Measurements from ENCODE around the gene SPRYD7.

The SPRYD7 gene

DNA sequence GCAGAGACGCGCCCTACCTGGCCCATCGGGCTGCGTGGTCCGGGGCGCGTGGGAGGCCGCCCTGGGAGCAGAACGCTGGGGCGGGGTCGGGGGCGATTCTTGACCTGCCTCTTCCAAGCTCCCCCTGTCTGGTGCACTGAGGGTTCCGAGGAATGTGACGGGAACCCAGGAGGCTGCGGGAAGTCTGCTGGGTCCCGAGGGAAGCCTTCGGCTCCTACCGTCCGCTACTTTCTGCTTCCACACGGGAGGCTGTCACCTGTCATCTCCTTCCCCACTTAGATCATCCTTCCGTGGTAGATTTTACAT lies 781 bp upstream of the SPRYD7 start:
- Mint-ChIP-seq H3K4me3 (peak overlapping the region; percentile 96 to 100 (median 97)), H3K4me1 (peaks cover 17% of the 10 kb centered on the region), H3K27me3 (ENCODE audit: low read depth) (no peaks in the 10 kb centered on the region), H3K9me3 (no peaks in the 10 kb centered on the region), H3K36me3 (ENCODE audit: low read depth) (no peaks in the 10 kb centered on the region), H3K27ac (no peak overlapping the region)
- TF ChIP-seq, protein P1, sequence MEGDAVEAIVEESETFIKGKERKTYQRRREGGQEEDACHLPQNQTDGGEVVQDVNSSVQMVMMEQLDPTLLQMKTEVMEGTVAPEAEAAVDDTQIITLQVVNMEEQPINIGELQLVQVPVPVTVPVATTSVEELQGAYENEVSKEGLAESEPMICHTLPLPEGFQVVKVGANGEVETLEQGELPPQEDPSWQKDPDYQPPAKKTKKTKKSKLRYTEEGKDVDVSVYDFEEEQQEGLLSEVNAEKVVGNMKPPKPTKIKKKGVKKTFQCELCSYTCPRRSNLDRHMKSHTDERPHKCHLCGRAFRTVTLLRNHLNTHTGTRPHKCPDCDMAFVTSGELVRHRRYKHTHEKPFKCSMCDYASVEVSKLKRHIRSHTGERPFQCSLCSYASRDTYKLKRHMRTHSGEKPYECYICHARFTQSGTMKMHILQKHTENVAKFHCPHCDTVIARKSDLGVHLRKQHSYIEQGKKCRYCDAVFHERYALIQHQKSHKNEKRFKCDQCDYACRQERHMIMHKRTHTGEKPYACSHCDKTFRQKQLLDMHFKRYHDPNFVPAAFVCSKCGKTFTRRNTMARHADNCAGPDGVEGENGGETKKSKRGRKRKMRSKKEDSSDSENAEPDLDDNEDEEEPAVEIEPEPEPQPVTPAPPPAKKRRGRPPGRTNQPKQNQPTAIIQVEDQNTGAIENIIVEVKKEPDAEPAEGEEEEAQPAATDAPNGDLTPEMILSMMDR (IDR thresholded peaks at IDR 0.05; ENCODE audit: unreplicated experiment in 3 of 3): no peak

DNA sequence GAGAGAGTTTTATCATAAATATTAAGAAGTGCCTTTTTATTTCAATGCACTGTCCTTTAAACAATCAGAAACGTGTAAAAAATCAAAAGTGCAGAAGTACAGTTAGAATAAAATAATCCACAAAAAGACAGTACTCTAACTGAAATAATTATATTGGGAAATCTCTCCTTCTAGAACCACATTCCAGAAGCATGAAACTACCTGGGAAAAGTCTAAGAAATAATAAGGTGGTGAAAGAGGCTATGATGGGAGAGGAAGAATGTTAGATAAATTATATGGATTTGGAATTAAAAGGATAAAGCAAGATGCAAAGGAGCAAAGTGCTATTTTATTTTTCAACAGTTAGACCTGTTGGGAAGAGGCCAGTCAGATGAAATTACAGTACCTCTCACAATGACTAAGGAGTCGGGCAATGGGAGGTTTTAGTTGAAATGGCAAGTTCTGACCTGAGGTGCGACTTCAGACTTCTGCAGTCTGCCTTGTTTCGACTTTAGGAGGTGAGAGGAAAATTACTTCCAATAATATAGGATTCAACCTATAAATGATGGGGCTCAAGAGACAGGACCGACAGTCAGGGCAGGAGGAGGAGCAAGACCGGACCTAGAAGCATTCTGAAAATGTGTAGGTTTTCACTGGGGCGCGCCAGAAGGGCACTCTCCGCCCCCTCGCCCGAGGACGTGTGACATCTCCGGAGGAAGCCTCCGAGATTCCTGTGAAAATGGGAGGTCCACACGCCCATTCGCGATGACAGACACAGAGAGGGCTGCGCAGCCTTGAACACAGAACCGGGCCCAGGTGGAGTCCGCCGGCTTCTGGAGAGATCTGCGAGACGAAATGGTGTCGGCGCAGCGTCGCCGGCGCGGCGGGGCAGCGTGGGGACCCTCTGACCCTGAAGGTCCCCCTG lies 717 bp downstream of the SPRYD7 start:
- Mint-ChIP-seq H3K36me3 (ENCODE audit: low read depth) (peaks cover 7% of the 10 kb centered on the region), H3K4me1 (peaks cover 17% of the 10 kb centered on the region), H3K27me3 (ENCODE audit: low read depth) (no peaks in the 10 kb centered on the region), H3K4me3 (peak overlapping the region; percentile 96 to 100 (median 97)), H3K27ac (peak overlapping the region; percentile 71 to 90 (median 72)), H3K9me3 (no peaks in the 10 kb centered on the region)
- TF ChIP-seq, protein P1 (IDR thresholded peaks at IDR 0.05; ENCODE audit: unreplicated experiment in 3 of 3): no peak

DNA sequence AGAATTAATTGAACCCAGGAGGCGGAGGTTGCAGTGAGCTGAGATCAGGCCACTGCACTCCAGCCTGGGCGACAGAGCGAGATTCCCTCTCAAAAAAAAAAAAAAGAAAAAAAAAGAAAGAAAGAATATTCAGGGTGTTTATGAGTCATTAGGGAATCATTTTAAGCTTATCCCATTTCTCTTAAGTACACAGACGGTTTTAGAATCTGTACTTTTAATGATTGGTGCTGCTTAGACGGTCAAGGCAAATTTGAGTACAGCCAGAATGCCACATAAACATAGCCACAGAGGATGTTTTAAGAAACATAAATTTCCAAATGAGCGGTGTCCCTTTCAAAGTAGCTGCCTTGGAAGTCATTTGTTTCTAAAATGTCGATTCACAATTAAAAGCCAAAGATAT lies 2.6 kb downstream of the SPRYD7 start:
- TF ChIP-seq, protein P1 (IDR thresholded peaks at IDR 0.05; ENCODE audit: unreplicated experiment in 3 of 3): no peak
- H3K4me1 Mint-ChIP-seq: peaks cover 13% of the 10 kb centered on the region
- H3K4me3 Mint-ChIP-seq: peak overlapping the region in 2 of 3 experiments; percentile 16 to 55
- H3K27me3 Mint-ChIP-seq (ENCODE audit: low read depth): no peaks in the 10 kb centered on the region
- peaks cover 7% of the 10 kb centered on the region for H3K36me3 Mint-ChIP-seq (ENCODE audit: low read depth)
- no peak overlapping the region for H3K27ac Mint-ChIP-seq
- H3K9me3 Mint-ChIP-seq: no peaks in the 10 kb centered on the region

DNA sequence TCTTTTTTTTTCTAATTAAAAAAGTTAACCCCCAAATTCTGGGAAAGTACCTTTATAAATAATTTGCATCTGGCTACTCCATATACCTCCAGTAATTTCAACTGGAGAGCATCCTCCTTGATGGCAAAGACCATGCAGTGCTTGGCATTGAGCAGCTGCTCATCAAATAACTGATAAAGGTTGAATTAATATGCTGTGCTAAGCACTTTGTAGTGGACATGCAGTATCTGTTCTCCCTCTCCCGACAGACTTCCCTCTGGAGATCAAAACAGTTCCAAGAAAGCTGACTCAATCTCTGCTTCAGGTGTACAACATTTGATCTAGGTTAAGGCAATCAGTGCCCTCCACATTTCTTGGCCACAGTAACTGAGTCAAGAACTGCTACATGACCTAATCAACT lies 3.3 kb downstream of the SPRYD7 start:
- Mint-ChIP-seq H3K27ac (no peak overlapping the region), H3K36me3 (ENCODE audit: low read depth) (peaks cover 8% of the 10 kb centered on the region), H3K9me3 (no peaks in the 10 kb centered on the region), H3K27me3 (ENCODE audit: low read depth) (no peaks in the 10 kb centered on the region), H3K4me1 (peaks cover 13% of the 10 kb centered on the region), H3K4me3 (peak overlapping the region in 2 of 3 experiments; percentile 16 to 55)
- TF ChIP-seq, protein P1 (IDR thresholded peaks at IDR 0.05; ENCODE audit: unreplicated experiment in 3 of 3): no peak

DNA sequence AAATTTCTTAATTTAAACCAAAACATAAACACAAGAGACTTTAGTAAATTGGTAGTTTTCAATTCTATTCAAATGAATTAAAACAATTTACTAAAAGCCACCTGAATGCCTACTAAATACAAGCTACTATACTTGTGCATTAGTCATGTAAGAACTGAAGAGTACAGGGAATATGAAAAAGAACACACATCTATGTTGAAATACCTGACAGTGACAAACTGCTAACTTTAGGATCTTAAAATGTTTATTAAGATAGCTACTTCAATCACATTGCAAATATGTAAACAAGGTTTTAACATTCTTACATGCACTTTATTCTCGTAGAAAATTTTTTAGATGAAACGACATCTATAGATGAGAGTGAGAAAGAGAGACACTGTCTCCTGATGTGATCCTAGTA lies 4.1 kb downstream of the SPRYD7 start:
- Mint-ChIP-seq H3K27ac (no peak overlapping the region), H3K36me3 (ENCODE audit: low read depth) (peaks cover 11% of the 10 kb centered on the region), H3K4me1 (peaks cover 13% of the 10 kb centered on the region), H3K27me3 (ENCODE audit: low read depth) (no peaks in the 10 kb centered on the region), H3K9me3 (no peaks in the 10 kb centered on the region), H3K4me3 (no peak overlapping the region)
- TF ChIP-seq, protein P1 (IDR thresholded peaks at IDR 0.05; ENCODE audit: unreplicated experiment in 3 of 3): no peak

DNA sequence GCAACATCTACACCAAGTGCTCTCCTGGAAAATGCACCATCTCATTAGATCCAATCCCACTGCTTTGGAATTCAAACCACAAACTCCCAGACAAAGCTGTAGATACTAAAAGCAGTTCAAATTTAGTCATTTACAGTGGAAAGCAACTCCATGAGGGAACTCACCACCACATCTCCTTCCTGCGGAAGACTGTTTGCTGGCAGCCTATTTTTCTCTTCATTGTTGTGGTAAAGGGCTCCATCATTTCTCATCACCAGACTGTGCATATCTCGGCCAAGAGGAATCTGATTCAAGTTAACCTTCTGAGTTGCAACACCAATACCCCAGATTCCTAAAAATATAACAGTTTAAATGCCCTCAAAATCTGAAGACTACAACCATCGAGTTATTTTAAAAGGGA lies 8.4 kb downstream of the SPRYD7 start:
- TF ChIP-seq, protein P1 (IDR thresholded peaks at IDR 0.05; ENCODE audit: unreplicated experiment in 3 of 3): no peak
- no peaks in the 10 kb centered on the region for H3K27me3 Mint-ChIP-seq (ENCODE audit: low read depth)
- no peaks in the 10 kb centered on the region for H3K9me3 Mint-ChIP-seq
- H3K27ac Mint-ChIP-seq: no peak overlapping the region
- peaks cover 29% of the 10 kb centered on the region for H3K36me3 Mint-ChIP-seq (ENCODE audit: low read depth)
- H3K4me1 Mint-ChIP-seq: no peaks in the 10 kb centered on the region
- no peak overlapping the region for H3K4me3 Mint-ChIP-seq

Data from nephron (organoid).